Keratinocyte (primary cell): Measurements from ENCODE around the gene FGGY. TPM values are rescaled to one million over a fixed set of nuclear protein-coding genes. Genes with fewer than 3 reads are reported as not detected.

Experiments used
- DNase-seq: peaks from one replicate; pipeline ENCODE4 v3.0.0-alpha.2; 2011; ENCODE audit warnings: low read depth, missing footprints, low spot score
- FAIRE-seq: peaks from 2 replicates; lab custom pipeline; 2011; peaks lifted over from hg19 to GRCh38; lab: Jason Lieb, UNC
- H2AFZ ChIP-seq: 2 replicates; pipeline ENCODE4 v1.6.0; 2012; ENCODE audit warnings: low read length, control low read depth, inconsistent platforms; ENCODE audit not compliant: control insufficient read depth
- H3K27ac ChIP-seq: 2 replicates; pipeline ENCODE4 v1.5.1; 2011; ENCODE audit warnings: low read length; ENCODE audit not compliant: control insufficient read depth, insufficient read depth
- H3K27me3 ChIP-seq: 3 replicates; pipeline ENCODE4 v1.6.0; 2011; ENCODE audit warnings: low read length; ENCODE audit not compliant: control insufficient read depth, insufficient read depth; ENCODE audit errors: extremely low read depth
- H3K36me3 ChIP-seq, 2 experiments: 2 replicates in 1 of 2; 3 replicates in 1 of 2; pipeline ENCODE4 v1.5.1; 2011; ENCODE audit warnings: low read length in 2 of 2, mild to moderate bottlenecking in 1 of 2; ENCODE audit not compliant: control insufficient read depth in 2 of 2, insufficient read depth in 2 of 2; ENCODE audit errors: extremely low read depth in 1 of 2
- H3K4me1 ChIP-seq: 3 replicates; pipeline ENCODE4 v1.5.1; 2011; ENCODE audit warnings: low read length; ENCODE audit not compliant: control insufficient read depth, insufficient read depth; ENCODE audit errors: extremely low read depth
- H3K4me2 ChIP-seq: 3 replicates; pipeline ENCODE4 v1.6.0; 2011; ENCODE audit warnings: low read depth, low read length; ENCODE audit not compliant: control insufficient read depth, insufficient read depth; ENCODE audit errors: extremely low read depth
- H3K4me3 ChIP-seq, 3 experiments: fragments of 200-600 bp in 1 of 3; sonication (generic) in 1 of 3; 2 replicates in 2 of 3; 3 replicates in 1 of 3; pipeline ENCODE4 v1.5.1; 2011 to 2016; ENCODE audit warnings: low read length in 3 of 3, mild to moderate bottlenecking in 3 of 3, control low read depth in 2 of 3, inconsistent platforms in 1 of 3, low read depth in 1 of 3, mixed read lengths in 1 of 3, mixed run types in 1 of 3, moderate library complexity in 1 of 3; ENCODE audit not compliant: control insufficient read depth in 2 of 3, insufficient read depth in 2 of 3; ENCODE audit errors: extremely low read depth in 1 of 3
- H3K79me2 ChIP-seq: 2 replicates; pipeline ENCODE4 v1.6.0; 2012; ENCODE audit warnings: low read length; ENCODE audit not compliant: control insufficient read depth, insufficient read depth
- H3K9ac ChIP-seq: 3 replicates; pipeline ENCODE4 v1.6.0; 2011; ENCODE audit warnings: low read length; ENCODE audit not compliant: control insufficient read depth, insufficient read depth; ENCODE audit errors: extremely low read depth
- H3K9me1 ChIP-seq: 3 replicates; pipeline ENCODE4 v1.6.0; 2011; ENCODE audit warnings: low read length; ENCODE audit not compliant: control insufficient read depth, insufficient read depth; ENCODE audit errors: extremely low read depth
- H3K9me3 ChIP-seq: 2 replicates; pipeline ENCODE4 v1.5.1; 2012; ENCODE audit warnings: low read depth, low read length; ENCODE audit not compliant: control insufficient read depth
- H4K20me1 ChIP-seq: 3 replicates; pipeline ENCODE4 v1.6.0; 2011; ENCODE audit warnings: low read length; ENCODE audit not compliant: control insufficient read depth, insufficient read depth; ENCODE audit errors: extremely low read depth
- CTCF ChIP-seq, 3 experiments: IDR thresholded peaks in 1 of 3; conservative IDR thresholded peaks in 1 of 3; optimal IDR thresholded peaks in 1 of 3; 2 replicates in 2 of 3; 3 replicates in 1 of 3; pipeline versions ENCODE3 to v1.5.1; 2011; ENCODE audit warnings: low read length in 3 of 3, mild to moderate bottlenecking in 3 of 3, moderate library complexity in 2 of 3, control low read depth in 1 of 3, inconsistent platforms in 1 of 3; ENCODE audit not compliant: insufficient read depth in 2 of 3; ENCODE audit errors: extremely low read depth in 1 of 3
- EZH2 ChIP-seq: IDR thresholded peaks from one replicate; pipeline ENCODE4 v1.6.1; 2012; ENCODE audit warnings: inconsistent platforms, mild to moderate bottlenecking, low read length, moderate library complexity
- dilution Hi-C: fragments of 300-500 bp; cut with MboI; formaldehyde crosslinking; loops from one replicate; pipeline ENCODE4 v1.7.0; 2020; ENCODE audit warnings: low sequenced_read_pairs; ENCODE audit not compliant: extremely low pct_ligation_motif_present
- polyA plus RNA-seq, 5 experiments: library from polyadenylated mRNA; depleted of rRNA in 3 of 5; stranded (reverse) in 3 of 5; stranded (forward) in 1 of 5; unstranded in 1 of 5; fragments of >200 nt; gene quantifications; 1 replicate in 1 of 5; 2 replicates in 3 of 5; 3 replicates in 1 of 5; pipeline versions ENCODE4 v1.2.1 to v1.2.3, GENCODE V29; 2011 to 2012; ENCODE audit warnings: missing spikeins in 2 of 5, low read depth in 1 of 5, low replicate concordance in 1 of 5

FGGY gene
- polyA plus RNA-seq, 1 donor (not counting 4 experiments of a cell fraction or from before 2014, with no cell fraction given): 16.6 TPM

GRCh38 chr1:59664166-59664565 lies 367.3 kb downstream of the FGGY start:
- Histone ChIP-seq H3K4me2 (no peak overlapping the region), H3K9me3 (no peaks in the 10 kb centered on the region), H3K27ac (no peak overlapping the region), H3K9me1 (no peaks in the 10 kb centered on the region), H2AFZ (no peak overlapping the region), H3K4me1 (no peaks in the 10 kb centered on the region), H4K20me1 (no peaks in the 10 kb centered on the region), H3K27me3 (no peaks in the 10 kb centered on the region), H3K79me2 (no peaks in the 10 kb centered on the region), H3K9ac (no peak overlapping the region), H3K36me3 (no peaks in the 10 kb centered on the region), H3K4me3 (no peak overlapping the region)
- TF ChIP-seq CTCF (optimal IDR thresholded peaks at IDR 0.05 in 1 of 3, IDR thresholded peaks at IDR 0.05 in 1 of 3, conservative IDR thresholded peaks at IDR 0.05 in 1 of 3; ENCODE audit: extremely low read depth in 1 of 3, insufficient read depth in 2 of 3, low read length in 3 of 3) (no peak), EZH2 (no peak)
- FAIRE-seq (no peak), DNase-seq (no peak)
- dilution Hi-C loops: no loop called here

- H4K20me1 ChIP-seq: no peaks in the 10 kb centered on the region
- no peaks in the 10 kb centered on the region for H3K36me3 ChIP-seq
- no peak for DNase-seq
- no peak overlapping the region for H2AFZ ChIP-seq
- H3K9me3 ChIP-seq: no peaks in the 10 kb centered on the region
- H3K9ac ChIP-seq: no peak overlapping the region
- no peak overlapping the region for H3K27ac ChIP-seq
- H3K79me2 ChIP-seq: no peaks in the 10 kb centered on the region
- H3K9me1 ChIP-seq: no peaks in the 10 kb centered on the region
- TF ChIP-seq CTCF (optimal IDR thresholded peaks at IDR 0.05 in 1 of 3, IDR thresholded peaks at IDR 0.05 in 1 of 3, conservative IDR thresholded peaks at IDR 0.05 in 1 of 3; ENCODE audit: extremely low read depth in 1 of 3, insufficient read depth in 2 of 3, low read length in 3 of 3) (no peak), EZH2 (no peak)
- no peak for FAIRE-seq
- dilution Hi-C loops: no loop called here
- H3K4me2 ChIP-seq: no peak overlapping the region
- H3K27me3 ChIP-seq: no peaks in the 10 kb centered on the region
- no peak overlapping the region for H3K4me3 ChIP-seq
- peaks cover 13% of the 10 kb centered on the region for H3K4me1 ChIP-seq
Measured at GRCh38 chr1:59666106-59666505, 369.2 kb downstream of the FGGY start.
